ENCODE measurements around the gene TMEM184A.

TMEM184A gene

GRCh38 chr7:1530946-1531262 lies 25.1 kb downstream of the TMEM184A start:
- Histone ChIP-seq H4K91ac (ENCODE audit: low read depth, low read length) (peak overlapping the region; percentile 74), H3K4me3 (ENCODE audit: low read depth, low read length) (peak overlapping the region; percentile 76), H3K18ac (ENCODE audit: low read length) (no peak overlapping the region), H3K27me3 (ENCODE audit: insufficient read depth, low read length) (no peaks in the 10 kb centered on the region), H3K9me3 (ENCODE audit: insufficient read depth, low read depth, low read length) (no peaks in the 10 kb centered on the region), H4K12ac (ENCODE audit: low read depth, low read length) (no peak overlapping the region), H3K27ac (ENCODE audit: low read depth, low read length) (peak overlapping the region; percentile 6), H3K14ac (ENCODE audit: low read length) (no peak overlapping the region), H3K23ac (ENCODE audit: low read length) (no peak overlapping the region), H3K4me2 (ENCODE audit: low read length) (peak overlapping the region; percentile 75), H3K4ac (ENCODE audit: low read depth, low read length) (peak overlapping the region; percentile 66), H3K4me1 (ENCODE audit: control insufficient read depth in 1 of 2, insufficient read depth in 2 of 2, low read length in 2 of 2) (peaks cover 37 to 43% of the 10 kb centered on the region in 2 experiments), H2BK5ac (ENCODE audit: low read depth, low read length, poor library complexity) (no peak overlapping the region), H3K9ac (ENCODE audit: low read length) (peak overlapping the region; percentile 26), H3K79me2 (ENCODE audit: control insufficient read depth, insufficient read depth, low read length, poor library complexity) (peaks cover 16% of the 10 kb centered on the region), H3K79me1 (ENCODE audit: low read length) (peaks cover 28% of the 10 kb centered on the region), H3K36me3 (ENCODE audit: control insufficient read depth in 1 of 2, insufficient read depth in 2 of 2, low read length in 2 of 2) (peaks cover 0 to 3% of the 10 kb centered on the region in 2 experiments), H2AK5ac (ENCODE audit: low read length) (no peak overlapping the region), H4K8ac (ENCODE audit: low read depth, low read length) (no peak overlapping the region), H2AFZ (ENCODE audit: insufficient read depth, low read length, poor library complexity) (no peak overlapping the region), H2BK12ac (ENCODE audit: low read length) (no peak overlapping the region), H2BK120ac (ENCODE audit: insufficient read depth, low read length, poor library complexity) (no peak overlapping the region)
- DNase-seq, result peak in 1 of 2 donors; percentile 44
- no CpG with 5 or more reads among the region's 45 CpGs for WGBS (ENCODE audit: extremely low coverage, insufficient coverage, insufficient read length)

DNA sequence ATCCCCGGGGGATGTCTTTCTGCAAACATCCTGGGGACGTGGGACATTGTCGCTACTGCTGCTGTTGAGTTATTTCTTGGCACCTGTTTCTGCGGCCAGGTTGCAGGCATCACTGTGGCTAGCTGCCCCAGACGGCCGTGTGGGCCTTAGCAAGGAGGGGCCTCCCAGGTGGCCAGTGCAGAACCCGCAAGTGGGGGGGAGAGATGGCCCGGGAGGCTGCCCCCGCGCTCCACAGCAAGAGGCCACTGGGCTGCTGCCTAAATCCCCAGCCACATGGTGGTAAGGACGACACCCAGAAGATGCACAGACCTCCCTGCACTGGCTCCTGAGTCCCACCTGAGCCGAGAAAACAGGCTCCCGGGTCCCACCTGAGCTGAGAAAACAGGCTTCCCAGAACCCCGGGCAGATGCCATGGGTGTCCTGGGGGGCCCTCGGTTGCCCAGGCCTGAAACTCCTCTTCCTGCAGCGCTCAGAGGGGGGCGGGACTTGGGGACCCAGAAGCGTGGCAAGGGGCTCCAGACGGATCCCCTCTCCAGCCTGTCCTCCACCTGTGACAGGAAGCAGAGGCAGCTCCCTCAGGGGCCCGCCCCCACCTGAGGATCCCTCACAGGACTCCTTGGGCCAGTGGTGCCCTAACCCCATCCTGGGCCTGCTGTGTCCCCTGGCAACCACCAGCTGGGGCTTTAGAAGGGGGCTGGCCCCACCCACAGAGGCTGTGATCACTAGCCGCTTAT lies 26.5 kb downstream of the TMEM184A start:
- Histone ChIP-seq H3K27me3 (ENCODE audit: insufficient read depth, low read length) (no peaks in the 10 kb centered on the region), H3K79me1 (ENCODE audit: low read length) (peaks cover 28% of the 10 kb centered on the region), H2BK5ac (ENCODE audit: low read depth, low read length, poor library complexity) (no peak overlapping the region), H3K27ac (ENCODE audit: low read depth, low read length) (no peak overlapping the region), H2AFZ (ENCODE audit: insufficient read depth, low read length, poor library complexity) (no peak overlapping the region), H3K23ac (ENCODE audit: low read length) (no peak overlapping the region), H3K18ac (ENCODE audit: low read length) (no peak overlapping the region), H3K36me3 (ENCODE audit: control insufficient read depth in 1 of 2, insufficient read depth in 2 of 2, low read length in 2 of 2) (no peaks in the 10 kb centered on the region), H3K14ac (ENCODE audit: low read length) (no peak overlapping the region), H4K12ac (ENCODE audit: low read depth, low read length) (no peak overlapping the region), H4K91ac (ENCODE audit: low read depth, low read length) (no peak overlapping the region), H2BK120ac (ENCODE audit: insufficient read depth, low read length, poor library complexity) (peak overlapping the region; percentile 46), H3K9me3 (ENCODE audit: insufficient read depth, low read depth, low read length) (no peaks in the 10 kb centered on the region), H4K8ac (ENCODE audit: low read depth, low read length) (no peak overlapping the region), H3K4me2 (ENCODE audit: low read length) (no peak overlapping the region), H2AK5ac (ENCODE audit: low read length) (peak overlapping the region; percentile 21), H3K4me1 (ENCODE audit: control insufficient read depth in 1 of 2, insufficient read depth in 2 of 2, low read length in 2 of 2) (peaks cover 31 to 38% of the 10 kb centered on the region in 2 experiments), H3K4ac (ENCODE audit: low read depth, low read length) (no peak overlapping the region), H3K79me2 (ENCODE audit: control insufficient read depth, insufficient read depth, low read length, poor library complexity) (peaks cover 13% of the 10 kb centered on the region), H3K9ac (ENCODE audit: low read length) (no peak overlapping the region), H2BK12ac (ENCODE audit: low read length) (peak overlapping the region; percentile 32), H3K4me3 (ENCODE audit: low read depth, low read length) (no peak overlapping the region)
- no peak for DNase-seq
- WGBS (ENCODE audit: extremely low coverage, insufficient coverage, insufficient read length), result no CpG with 5 or more reads among the region's 21 CpGs

- peaks cover 5 to 6% of the 10 kb centered on the region in 2 experiments for H3K4me1 ChIP-seq (ENCODE audit: control insufficient read depth in 1 of 2, insufficient read depth in 2 of 2, low read length in 2 of 2)
- H3K4ac ChIP-seq (ENCODE audit: low read depth, low read length), result no peak overlapping the region
- H2BK120ac ChIP-seq (ENCODE audit: insufficient read depth, low read length, poor library complexity), result peak overlapping the region; percentile 41
- H3K36me3 ChIP-seq (ENCODE audit: control insufficient read depth in 1 of 2, insufficient read depth in 2 of 2, low read length in 2 of 2), result no peaks in the 10 kb centered on the region
- H2BK12ac ChIP-seq (ENCODE audit: low read length), result peak overlapping the region; percentile 42
- H4K91ac ChIP-seq (ENCODE audit: low read depth, low read length), result peak overlapping the region; percentile 45
- H4K12ac ChIP-seq (ENCODE audit: low read depth, low read length), result peak overlapping the region; percentile 40
- no CpG with 5 or more reads among the region's 6 CpGs for WGBS (ENCODE audit: extremely low coverage, insufficient coverage, insufficient read length)
- no peak for DNase-seq
- no peak overlapping the region for H3K27ac ChIP-seq (ENCODE audit: low read depth, low read length)
- H2AK5ac ChIP-seq (ENCODE audit: low read length), result peak overlapping the region; percentile 26
- H3K23ac ChIP-seq (ENCODE audit: low read length), result no peak overlapping the region
- H4K8ac ChIP-seq (ENCODE audit: low read depth, low read length), result peak overlapping the region; percentile 79
- H3K14ac ChIP-seq (ENCODE audit: low read length), result peak overlapping the region; percentile 59
- no peak overlapping the region for H3K4me2 ChIP-seq (ENCODE audit: low read length)
- no peaks in the 10 kb centered on the region for H3K9me3 ChIP-seq (ENCODE audit: insufficient read depth, low read depth, low read length)
- H2BK5ac ChIP-seq (ENCODE audit: low read depth, low read length, poor library complexity), result peak overlapping the region; percentile 9
- no peak overlapping the region for H3K9ac ChIP-seq (ENCODE audit: low read length)
- no peak overlapping the region for H3K4me3 ChIP-seq (ENCODE audit: low read depth, low read length)
- H3K27me3 ChIP-seq (ENCODE audit: insufficient read depth, low read length), result no peaks in the 10 kb centered on the region
- H3K79me2 ChIP-seq (ENCODE audit: control insufficient read depth, insufficient read depth, low read length, poor library complexity), result peaks cover 3% of the 10 kb centered on the region
- H3K79me1 ChIP-seq (ENCODE audit: low read length), result peaks cover 8% of the 10 kb centered on the region
- peak overlapping the region; percentile 45 for H2AFZ ChIP-seq (ENCODE audit: insufficient read depth, low read length, poor library complexity)
- H3K18ac ChIP-seq (ENCODE audit: low read length), result peak overlapping the region; percentile 60
These were observed 29.7 kb downstream of the TMEM184A start for GRCh38 chr7:1526271-1526754.

- Histone ChIP-seq H3K14ac (ENCODE audit: low read length) (no peak overlapping the region), H2BK120ac (ENCODE audit: insufficient read depth, low read length, poor library complexity) (no peak overlapping the region), H2AFZ (ENCODE audit: insufficient read depth, low read length, poor library complexity) (no peak overlapping the region), H3K27ac (ENCODE audit: low read depth, low read length) (no peak overlapping the region), H3K4ac (ENCODE audit: low read depth, low read length) (no peak overlapping the region), H2AK5ac (ENCODE audit: low read length) (no peak overlapping the region), H2BK12ac (ENCODE audit: low read length) (no peak overlapping the region), H3K18ac (ENCODE audit: low read length) (no peak overlapping the region), H3K4me2 (ENCODE audit: low read length) (no peak overlapping the region), H3K79me1 (ENCODE audit: low read length) (peaks cover 7% of the 10 kb centered on the region), H3K79me2 (ENCODE audit: control insufficient read depth, insufficient read depth, low read length, poor library complexity) (no peaks in the 10 kb centered on the region), H4K12ac (ENCODE audit: low read depth, low read length) (no peak overlapping the region), H3K4me3 (ENCODE audit: low read depth, low read length) (no peak overlapping the region), H3K27me3 (ENCODE audit: insufficient read depth, low read length) (no peaks in the 10 kb centered on the region), H2BK5ac (ENCODE audit: low read depth, low read length, poor library complexity) (no peak overlapping the region), H3K4me1 (ENCODE audit: control insufficient read depth in 1 of 2, insufficient read depth in 2 of 2, low read length in 2 of 2) (peaks cover 8 to 9% of the 10 kb centered on the region in 2 experiments), H4K8ac (ENCODE audit: low read depth, low read length) (no peak overlapping the region), H3K23ac (ENCODE audit: low read length) (no peak overlapping the region), H3K9ac (ENCODE audit: low read length) (no peak overlapping the region), H4K91ac (ENCODE audit: low read depth, low read length) (no peak overlapping the region), H3K36me3 (ENCODE audit: control insufficient read depth in 1 of 2, insufficient read depth in 2 of 2, low read length in 2 of 2) (no peaks in the 10 kb centered on the region), H3K9me3 (ENCODE audit: insufficient read depth, low read depth, low read length) (no peaks in the 10 kb centered on the region)
- WGBS (ENCODE audit: extremely low coverage, insufficient coverage, insufficient read length), result no CpG with 5 or more reads among the region's 6 CpGs
- DNase-seq, result no peak
These were observed 30.6 kb downstream of the TMEM184A start for GRCh38 chr7:1525409-1525808.
